ENCODE measurements around the gene GARNL3. TPM values are rescaled to one million over a fixed set of nuclear protein-coding genes. Genes with fewer than 3 reads are reported as not detected.

GARNL3 gene
- polyA plus RNA-seq, 1 donor from 2014 or later: 20.0 TPM

GRCh38 chr9:127423934-127424675 lies 159.5 kb downstream of the GARNL3 start, which contains the start of gene ZNF79:
ZNF79 (plus strand) TSS chr9:127424382; CDS start chr9:127424788, 406 bp downstream.
- H3F3A ChIP-seq (ENCODE audit: insufficient read depth, low read length, poor library complexity, severe bottlenecking): no peaks in the 10 kb centered on the region
- H3K9me3 ChIP-seq (ENCODE audit: low read length): no peaks in the 10 kb centered on the region
- peak within 1 kb of the TSS; percentile 83 for H3K9ac ChIP-seq (ENCODE audit: low read length)
- H3K27ac ChIP-seq (ENCODE audit: low read length): peak within 1 kb of the TSS; percentile 94
- no peaks in the 10 kb centered on the region for H3K27me3 ChIP-seq (ENCODE audit: insufficient read depth, low read depth, low read length)
- H3K4me2 ChIP-seq (ENCODE audit: low read length): peak within 1 kb of the TSS; percentile 76
- H2AFZ ChIP-seq (ENCODE audit: low read depth, low read length): peak within 1 kb of the TSS; percentile 67
- H3K9me2 ChIP-seq (ENCODE audit: insufficient read depth, low read length): no peaks in the 10 kb centered on the region
- TF ChIP-seq EZH2 (IDR thresholded peaks at IDR 0.05; ENCODE audit: borderline replicate concordance, insufficient read depth, low read length, poor library complexity, severe bottlenecking) (no peak), MXI1 (conservative IDR thresholded peaks at IDR 0.05; ENCODE audit: poor library complexity, severe bottlenecking) (peak; percentile 87), CTCF (IDR thresholded peaks at IDR 0.05; ENCODE audit: poor library complexity, severe bottlenecking) (no peak), SMC3 (conservative IDR thresholded peaks at IDR 0.05; ENCODE audit: poor library complexity) (peak; percentile 54), POLR2AphosphoS5 (IDR thresholded peaks at IDR 0.05) (peak; percentile 81), RAD21 (conservative IDR thresholded peaks at IDR 0.05) (peak; percentile 53), TAF1 (IDR thresholded peaks at IDR 0.05; ENCODE audit: low read depth) (peak; percentile 36)
- H3K79me2 ChIP-seq (replicated peaks; ENCODE audit: insufficient read depth, low read length): peaks cover 15% of the 10 kb centered on the region
- H4K20me1 ChIP-seq (ENCODE audit: insufficient read depth): no peaks in the 10 kb centered on the region
- peak within 1 kb of the TSS; percentile 70 for H3K4me3 ChIP-seq (ENCODE audit: low read length)
- H3K36me3 ChIP-seq (ENCODE audit: insufficient read depth, low read length): no peaks in the 10 kb centered on the region

GRCh38 chr9:127424676-127424999 lies 160.1 kb downstream of the GARNL3 start:
- Histone ChIP-seq H4K20me1 (ENCODE audit: insufficient read depth) (no peaks in the 10 kb centered on the region), H3K9me2 (ENCODE audit: insufficient read depth, low read length) (no peaks in the 10 kb centered on the region), H3K27me3 (ENCODE audit: insufficient read depth, low read depth, low read length) (no peaks in the 10 kb centered on the region), H3F3A (ENCODE audit: insufficient read depth, low read length, poor library complexity, severe bottlenecking) (no peaks in the 10 kb centered on the region), H3K79me2 (replicated peaks; ENCODE audit: insufficient read depth, low read length) (peaks cover 15% of the 10 kb centered on the region), H3K9me3 (ENCODE audit: low read length) (no peaks in the 10 kb centered on the region), H3K27ac (ENCODE audit: low read length) (peak overlapping the region; percentile 94), H3K4me3 (ENCODE audit: low read length) (peak overlapping the region; percentile 70), H3K36me3 (ENCODE audit: insufficient read depth, low read length) (no peaks in the 10 kb centered on the region), H3K9ac (ENCODE audit: low read length) (peak overlapping the region; percentile 83), H2AFZ (ENCODE audit: low read depth, low read length) (peak overlapping the region; percentile 67), H3K4me2 (ENCODE audit: low read length) (peak overlapping the region; percentile 76)
- TF ChIP-seq REST (IDR thresholded peaks at IDR 0.05; ENCODE audit: borderline replicate concordance) (no peak), SMC3 (conservative IDR thresholded peaks at IDR 0.05; ENCODE audit: poor library complexity) (peak; percentile 30), CTCF (IDR thresholded peaks at IDR 0.05; ENCODE audit: poor library complexity, severe bottlenecking) (peak; percentile 26)

Data from neural cell (in vitro differentiated cells).